Middle frontal gyrus (tissue), 1 donor: ENCODE data around the gene LAMA3.

Experiments
- DNase-seq: peaks from one replicate; pipeline ENCODE4 v3.0.0-alpha.2; 2015; ENCODE audit warnings: low spot score; ENCODE audit errors: extremely low spot score

Gene LAMA3

DNA sequence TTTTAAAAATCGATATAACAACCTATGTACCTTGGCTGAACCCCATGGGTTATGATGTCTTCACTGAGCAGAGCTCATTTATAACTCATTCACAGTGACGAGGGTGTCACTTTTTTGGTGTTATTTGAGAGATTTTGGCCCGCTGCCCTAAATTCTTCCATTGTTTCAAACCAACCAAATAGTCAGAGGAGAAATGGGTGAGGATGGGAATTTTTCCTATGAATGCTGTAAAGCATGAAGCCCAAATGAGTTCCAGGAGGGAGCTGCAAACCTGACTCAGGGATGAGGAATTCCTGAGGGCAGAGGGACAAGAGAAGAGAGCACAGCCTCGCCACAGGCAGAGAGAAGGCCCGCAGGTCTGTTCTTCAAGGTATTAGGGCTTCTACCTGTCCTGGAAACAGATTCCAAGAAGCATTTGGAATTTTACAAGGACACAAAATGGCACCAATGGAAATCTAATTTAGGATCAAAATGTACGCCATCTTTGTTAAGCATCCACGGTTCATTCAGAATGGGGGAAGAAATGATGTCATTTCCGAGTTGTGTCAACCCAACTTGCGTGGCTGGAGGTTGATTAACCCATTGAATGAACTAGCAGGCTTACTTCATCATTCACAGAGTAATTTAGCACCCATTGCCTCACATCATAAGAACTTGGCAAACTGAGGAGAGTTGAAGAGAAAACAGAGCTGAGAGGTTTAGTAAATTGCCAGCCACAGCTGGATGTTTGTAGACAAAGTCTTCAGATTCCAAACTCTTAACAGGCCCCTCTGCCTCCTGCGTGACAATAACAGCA, 133.5 kb downstream of the LAMA3 start:
- DNase-seq = no peak

DNA sequence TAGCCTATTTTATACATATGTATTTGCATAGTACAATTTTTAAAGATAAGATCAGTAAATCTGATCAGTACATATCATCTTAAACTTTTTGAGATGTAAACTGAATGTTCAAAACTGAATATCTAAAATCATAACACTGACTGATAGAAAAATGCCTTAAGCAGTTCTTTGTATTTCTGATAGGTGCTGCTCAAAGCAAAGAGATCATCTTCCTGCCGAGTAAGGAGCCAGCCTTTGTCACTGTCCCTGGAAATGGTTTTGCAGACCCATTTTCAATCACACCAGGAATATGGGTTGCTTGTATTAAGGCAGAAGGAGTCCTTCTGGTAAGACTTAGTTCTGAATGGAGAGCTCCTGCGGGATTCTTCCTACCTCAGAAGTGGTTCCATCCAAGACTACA, 135.0 kb downstream of the LAMA3 start:
- no peak for DNase-seq

DNA sequence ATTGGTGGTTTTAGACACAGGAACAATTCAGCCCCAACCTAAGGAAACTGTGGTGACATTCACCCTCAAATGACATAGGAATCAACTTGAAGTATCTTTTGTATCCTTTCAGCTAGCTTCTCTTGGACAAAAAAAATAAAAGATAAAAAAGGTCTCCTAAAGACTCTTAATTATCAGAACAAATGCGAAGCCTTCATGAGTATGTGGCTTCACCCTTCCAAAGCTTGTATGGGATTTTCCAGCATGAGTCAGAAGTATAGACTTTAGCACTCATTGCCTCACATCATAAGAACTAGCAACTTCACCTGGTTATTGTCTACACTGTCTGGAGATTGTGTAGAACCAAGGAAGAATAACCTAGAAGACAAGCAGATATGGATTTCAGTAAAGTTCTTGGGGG, 135.4 kb downstream of the LAMA3 start:
- no peak for DNase-seq

DNA sequence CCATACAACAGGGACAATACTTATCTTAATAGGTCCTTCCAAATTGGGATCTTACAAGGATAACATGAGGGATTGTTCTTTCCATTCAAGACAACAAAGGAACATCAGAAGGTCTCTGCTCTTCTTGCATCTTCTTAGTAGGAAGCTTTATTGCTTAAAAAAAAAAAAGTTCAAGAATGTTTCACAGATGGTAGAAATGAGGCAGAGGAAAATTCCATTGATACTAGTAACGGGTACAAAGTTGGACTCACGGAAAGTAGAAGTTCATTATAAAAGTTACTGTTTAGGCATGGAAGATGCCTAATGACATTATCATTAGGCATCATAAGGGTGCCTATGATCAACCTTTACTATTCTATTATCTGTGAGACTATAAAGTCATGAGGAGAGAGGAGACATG, 136.2 kb downstream of the LAMA3 start:
- no peak for DNase-seq

- peak; percentile 51 for DNase-seq
Observed at GRCh38 chr18:23825978-23826405, 136.7 kb downstream of the LAMA3 start.

DNA sequence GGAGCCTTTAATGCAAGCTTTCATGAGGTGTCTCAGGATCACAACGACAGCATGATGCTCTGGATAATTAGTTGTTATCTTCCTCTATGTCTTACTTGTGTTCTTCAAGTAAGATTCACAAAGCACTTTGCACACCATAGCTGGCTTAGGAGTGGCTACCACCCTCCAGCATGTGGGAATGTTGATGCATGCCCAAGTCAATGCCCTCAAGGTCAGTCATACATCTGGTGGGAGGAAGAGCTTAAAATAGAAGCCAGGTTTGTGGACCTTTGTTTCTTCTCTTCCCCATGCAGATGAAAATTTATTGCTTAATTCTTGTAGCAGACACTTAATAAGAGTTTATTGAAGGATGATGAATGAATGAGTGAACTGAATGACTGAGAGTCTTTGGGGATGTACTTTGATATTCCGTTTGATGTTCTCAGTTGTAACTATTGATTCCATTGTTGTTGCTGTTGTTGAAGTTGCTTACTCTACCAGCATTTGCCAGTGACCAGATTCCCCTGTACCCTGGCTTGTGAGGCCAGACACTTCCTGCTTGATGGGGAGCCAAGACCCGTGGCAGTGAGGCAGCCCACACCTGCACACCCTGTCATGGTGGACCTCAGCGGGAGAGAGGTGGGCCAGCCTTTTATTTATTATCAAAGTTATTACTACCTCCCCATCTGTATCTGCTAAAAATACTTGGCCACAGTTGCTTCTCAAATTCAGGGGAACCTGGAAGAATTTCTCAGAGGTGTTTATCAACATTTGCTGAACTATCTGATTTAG, 137.8 kb downstream of the LAMA3 start:
- no peak for DNase-seq

DNA sequence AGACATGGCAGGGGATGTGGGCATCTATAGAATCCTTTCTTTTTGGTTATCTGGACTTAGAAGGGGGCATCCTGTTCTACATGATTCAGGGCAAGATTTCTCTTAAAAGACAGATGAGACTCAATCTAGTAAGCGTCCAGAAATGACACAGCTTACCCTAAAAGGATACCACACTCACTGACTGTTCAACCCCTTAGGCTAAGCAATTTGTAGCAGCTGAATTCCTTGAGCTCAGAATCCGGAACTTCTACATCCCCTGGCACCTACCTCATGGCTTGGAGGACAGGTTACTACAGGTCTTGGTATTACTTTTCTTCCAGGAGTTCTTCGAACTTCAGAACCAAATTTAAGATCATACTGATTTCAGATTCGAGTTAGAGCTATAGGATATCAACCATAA, 138.4 kb downstream of the LAMA3 start:
- no peak for DNase-seq

DNA sequence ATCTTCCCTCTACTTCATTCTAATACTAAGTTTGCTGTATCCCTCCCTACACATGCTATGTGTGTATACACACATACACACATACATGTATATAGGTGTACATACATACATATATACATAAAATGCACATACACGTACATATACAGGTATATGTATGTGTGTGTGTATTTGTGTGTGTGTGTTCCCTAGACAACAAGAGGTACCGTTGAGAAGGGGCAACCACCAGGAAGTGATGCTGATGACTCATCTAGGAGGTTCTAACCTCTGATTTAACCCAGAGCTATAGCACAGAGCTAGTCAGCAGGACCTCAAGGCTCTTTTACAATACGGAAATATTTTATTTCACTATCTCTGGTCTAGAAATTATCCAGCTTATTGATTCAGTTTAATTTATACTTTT, 139.2 kb downstream of the LAMA3 start:
- DNase-seq = no peak

GRCh38 chr18:23832911-23833310, 143.7 kb downstream of the LAMA3 start:
- DNase-seq = no peak

- no peak for DNase-seq
Observed at GRCh38 chr18:23833714-23834113, 144.5 kb downstream of the LAMA3 start.

- no peak for DNase-seq
Observed at GRCh38 chr18:23835091-23835490, 145.8 kb downstream of the LAMA3 start.

DNA sequence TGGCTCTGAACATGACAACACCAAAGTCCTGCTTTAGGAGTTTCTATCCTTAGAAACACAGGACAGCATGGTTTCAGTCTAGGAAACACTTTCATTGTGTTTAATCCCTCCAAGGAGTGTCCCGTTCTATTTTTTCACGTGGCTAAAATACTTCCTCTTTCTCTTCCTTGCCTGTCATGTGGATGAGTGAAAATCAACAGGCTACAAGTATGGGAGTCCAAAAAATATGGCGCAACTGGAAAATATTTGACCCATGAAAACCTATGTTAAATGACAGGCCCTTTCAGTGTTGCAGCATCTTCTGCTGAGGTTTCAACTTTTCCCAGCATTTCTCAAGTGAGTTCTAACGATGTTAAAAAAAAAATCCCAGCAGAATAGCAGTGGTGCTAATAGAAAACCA, 146.3 kb downstream of the LAMA3 start:
- DNase-seq = no peak

DNA sequence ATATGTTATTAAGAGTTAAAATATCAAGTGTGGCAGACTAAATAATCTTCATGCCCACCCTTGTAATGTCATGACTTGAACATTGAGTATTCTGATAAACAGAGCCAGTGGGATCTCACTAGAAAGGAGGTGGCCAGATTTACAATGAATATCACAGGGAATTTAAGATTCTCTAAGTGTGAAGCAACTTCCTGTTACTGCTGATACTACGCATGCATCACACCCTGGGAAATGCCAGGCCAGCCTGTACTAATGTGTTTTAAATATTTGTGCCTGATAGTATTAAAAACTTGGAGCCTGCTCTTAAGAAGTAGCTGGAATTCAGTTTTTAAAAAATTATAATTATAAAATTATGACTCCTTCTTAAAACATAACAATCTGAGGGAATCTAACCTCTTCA, 148.3 kb downstream of the LAMA3 start:
- DNase-seq = no peak

GRCh38 chr18:23838233-23838632, 149.0 kb downstream of the LAMA3 start:
- no peak for DNase-seq

GRCh38 chr18:23838801-23839366, 149.6 kb downstream of the LAMA3 start:
- DNase-seq = no peak

- DNase-seq = no peak
Observed at GRCh38 chr18:23842305-23842704, 153.1 kb downstream of the LAMA3 start.

GRCh38 chr18:23844991-23845680, 155.9 kb downstream of the LAMA3 start:
- DNase-seq = no peak

DNA sequence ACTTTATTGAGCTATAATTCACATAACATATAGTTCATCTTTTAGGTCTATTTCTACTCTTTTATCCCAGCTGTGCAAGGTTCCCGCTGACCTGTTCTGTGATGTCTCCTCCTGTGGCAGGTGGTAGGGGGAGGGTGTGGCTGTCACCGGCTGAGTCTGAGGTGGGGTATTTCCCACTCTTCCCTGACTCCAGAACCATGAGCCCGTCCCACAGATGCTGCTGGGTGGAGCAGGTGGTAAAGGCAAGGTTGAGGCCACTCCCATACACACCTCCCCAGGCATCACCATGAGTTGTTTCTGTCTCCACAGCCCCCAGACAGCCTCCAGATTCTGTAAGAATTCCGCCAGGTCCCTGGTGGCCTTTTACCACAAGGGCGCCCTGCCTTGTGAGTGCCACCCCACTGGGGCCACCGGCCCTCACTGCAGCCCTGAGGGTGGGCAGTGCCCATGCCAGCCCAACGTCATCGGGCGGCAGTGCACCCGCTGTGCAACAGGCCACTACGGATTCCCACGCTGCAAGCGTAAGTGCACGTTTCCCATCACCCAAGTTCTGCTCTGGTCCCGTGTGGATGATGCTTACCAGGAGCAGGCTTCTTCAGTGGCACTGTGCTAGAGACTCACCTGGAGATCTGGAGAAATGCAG, 156.9 kb downstream of the LAMA3 start:
- no peak for DNase-seq

- no peak for DNase-seq
Observed at GRCh38 chr18:23847321-23847986, 158.2 kb downstream of the LAMA3 start.

DNA sequence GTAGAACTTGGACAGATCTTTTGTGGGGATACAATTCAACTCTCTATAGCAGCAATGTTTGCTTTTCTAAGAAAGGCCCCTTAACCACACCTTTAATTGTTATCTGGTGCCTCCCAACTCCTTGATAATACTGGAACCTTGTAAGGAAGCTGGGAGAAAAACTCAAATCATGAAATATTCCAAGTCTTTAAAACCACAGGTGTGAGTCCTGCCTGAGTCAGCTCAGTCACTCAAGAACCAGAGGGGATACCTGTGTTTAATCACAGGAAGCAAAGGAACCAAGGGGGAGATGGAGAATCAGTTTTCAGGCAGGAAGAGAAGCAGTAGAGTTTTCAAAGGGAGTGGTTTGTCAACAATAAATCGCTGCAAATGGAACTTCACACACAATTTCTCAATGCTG, 159.9 kb downstream of the LAMA3 start:
- no peak for DNase-seq

DNA sequence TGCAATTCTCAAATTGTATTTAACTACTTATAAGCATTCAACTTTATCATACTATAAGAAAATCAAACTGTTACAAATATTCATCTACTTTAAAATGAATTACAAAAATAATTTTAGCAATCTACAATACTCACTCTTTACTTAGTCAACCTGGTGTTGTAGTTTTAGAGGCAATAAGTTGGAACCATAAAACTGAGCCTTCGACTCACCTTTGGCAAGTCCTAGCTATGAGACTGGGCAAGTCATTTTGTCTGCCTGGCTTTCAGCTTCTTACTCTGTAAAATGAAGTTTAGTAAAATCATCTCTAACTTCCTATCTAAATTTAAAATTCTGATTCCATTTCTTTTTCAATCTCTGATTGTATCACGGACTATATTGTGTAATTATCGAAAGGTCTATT, 161.0 kb downstream of the LAMA3 start:
- no peak for DNase-seq
